ENCODE data around the gene KCNC2. TPM values are rescaled to one million over a fixed set of nuclear protein-coding genes. Genes with fewer than 3 reads are reported as not detected.

The KCNC2 gene
- polyA plus RNA-seq, 3 donors, result not detected

GRCh38 chr12:75227132-75227531, 17.5 kb upstream of the KCNC2 start:
- TF ChIP-seq CTCF (IDR thresholded peaks at IDR 0.05), result no peak
- H3K9me3 Mint-ChIP-seq, result peaks cover 0 to 3% (median 0%) of the 10 kb centered on the region in 7 donors
- Histone ChIP-seq H3K4me2 (replicated peaks; ENCODE audit: extremely low read depth, low read length, poor library complexity, severe bottlenecking) (no peak overlapping the region), H2AFZ (ENCODE audit: insufficient read depth, low read depth, low read length, poor library complexity, severe bottlenecking) (no peak overlapping the region), H3K79me2 (ENCODE audit: insufficient read depth, low read length) (no peaks in the 10 kb centered on the region), H3K36me3 (replicated peaks in 1 of 2; ENCODE audit: control insufficient read depth in 1 of 2, insufficient read depth in 2 of 2, low read length in 2 of 2) (no peaks in the 10 kb centered on the region), H3K4me1 (ENCODE audit: control insufficient read depth in 1 of 2, insufficient read depth in 2 of 2, low read length in 2 of 2) (no peaks in the 10 kb centered on the region), H3K9me3 (replicated peaks in 1 of 2; ENCODE audit: control insufficient read depth in 1 of 2, insufficient read depth in 1 of 2, low read length in 2 of 2) (peaks cover 0 to under 1% of the 10 kb centered on the region in 2 donors), H3K27me3 (ENCODE audit: control insufficient read depth in 2 of 2, insufficient read depth in 2 of 2, low read length in 2 of 2) (no peaks in the 10 kb centered on the region), H3K4me3 (replicated peaks in 1 of 3; ENCODE audit: low read depth in 2 of 3, low read length in 3 of 3) (no peak overlapping the region), H3K9ac (ENCODE audit: insufficient read depth, low read length, poor library complexity, severe bottlenecking) (no peak overlapping the region), H4K20me1 (ENCODE audit: insufficient read depth, low read length) (no peaks in the 10 kb centered on the region), H3K27ac (ENCODE audit: low read depth in 1 of 2, low read length in 2 of 2) (no peak overlapping the region)
- DNase-seq, result no peak
- H3K4me1 Mint-ChIP-seq, result no peaks in the 10 kb centered on the region
- intact Hi-C loops (cut with micrococcal nuclease), result no loop called here
- peaks cover 0 to 2% (median 1%) of the 10 kb centered on the region in 3 donors for H3K27me3 Mint-ChIP-seq (ENCODE audit: low read depth in 3 of 3)
- no peak overlapping the region for H3K27ac Mint-ChIP-seq
- no CpG with 5 or more reads among the region's 1 CpG for WGBS (ENCODE audit: insufficient coverage)
- no peaks in the 10 kb centered on the region for H3K36me3 Mint-ChIP-seq
- no peak overlapping the region for H3K4me3 Mint-ChIP-seq

GRCh38 chr12:75212072-75212471, 2.4 kb upstream of the KCNC2 start:
- no peaks in the 10 kb centered on the region for H3K36me3 ChIP-seq (replicated peaks in 1 of 2; ENCODE audit: control insufficient read depth in 1 of 2, insufficient read depth in 2 of 2, low read length in 2 of 2)
- H3K9me3 ChIP-seq (replicated peaks in 1 of 2; ENCODE audit: control insufficient read depth in 1 of 2, insufficient read depth in 1 of 2, low read length in 2 of 2), result peaks cover 0 to 15% of the 10 kb centered on the region in 2 donors
- WGBS (ENCODE audit: insufficient coverage), result 0% methylated on average over 2 of the region's 3 CpGs
- peaks cover 4% of the 10 kb centered on the region for H3K4me1 Mint-ChIP-seq
- H3K79me2 ChIP-seq (ENCODE audit: insufficient read depth, low read length), result no peaks in the 10 kb centered on the region
- H3K4me3 Mint-ChIP-seq, result no peak overlapping the region
- intact Hi-C loops (cut with micrococcal nuclease), result no loop called here
- no peak overlapping the region for H2AFZ ChIP-seq (ENCODE audit: insufficient read depth, low read depth, low read length, poor library complexity, severe bottlenecking)
- no peak overlapping the region for H3K27ac ChIP-seq (ENCODE audit: low read depth in 1 of 2, low read length in 2 of 2)
- H3K27me3 ChIP-seq (ENCODE audit: control insufficient read depth in 2 of 2, insufficient read depth in 2 of 2, low read length in 2 of 2), result peaks cover 28 to 34% of the 10 kb centered on the region in 2 donors
- peaks cover 32 to 43% (median 38%) of the 10 kb centered on the region in 3 donors for H3K27me3 Mint-ChIP-seq (ENCODE audit: low read depth in 3 of 3)
- peaks cover 0 to 20% (median 14%) of the 10 kb centered on the region in 7 donors for H3K9me3 Mint-ChIP-seq
- DNase-seq, result no peak
- no peaks in the 10 kb centered on the region for H3K4me1 ChIP-seq (ENCODE audit: control insufficient read depth in 1 of 2, insufficient read depth in 2 of 2, low read length in 2 of 2)
- TF ChIP-seq CTCF (IDR thresholded peaks at IDR 0.05), result no peak
- H3K4me3 ChIP-seq (replicated peaks in 1 of 3; ENCODE audit: low read depth in 2 of 3, low read length in 3 of 3), result no peak overlapping the region
- H3K27ac Mint-ChIP-seq, result no peak overlapping the region
- H3K36me3 Mint-ChIP-seq, result peaks cover 0 to 1% of the 10 kb centered on the region in 2 donors
- H3K9ac ChIP-seq (ENCODE audit: insufficient read depth, low read length, poor library complexity, severe bottlenecking), result no peak overlapping the region
- no peaks in the 10 kb centered on the region for H4K20me1 ChIP-seq (ENCODE audit: insufficient read depth, low read length)
- no peak overlapping the region for H3K4me2 ChIP-seq (replicated peaks; ENCODE audit: extremely low read depth, low read length, poor library complexity, severe bottlenecking)

Measured in CD14-positive monocyte (primary cell).